HG02571 (cell line): ENCODE measurements around the gene DYNLT2.

Experiments used
- ATAC-seq: cut with Tn5 transposase; IDR thresholded peaks from one replicate; pipeline ENCODE4 v1.9.1; 2021; ENCODE audit warnings: mild to moderate bottlenecking, moderate library complexity; ENCODE audit not compliant: unreplicated experiment

The DYNLT2 gene

GRCh38 chr6:169738976-169739529 lies 12.3 kb downstream of the DYNLT2 start:
- ATAC-seq, result no peak

GRCh38 chr6:169738204-169738975 lies 13.0 kb downstream of the DYNLT2 start:
- no peak for ATAC-seq

GRCh38 chr6:169729961-169730360 lies 21.4 kb downstream of the DYNLT2 start:
- ATAC-seq, result no peak

GRCh38 chr6:169726963-169727362 lies 24.4 kb downstream of the DYNLT2 start:
- no peak for ATAC-seq

GRCh38 chr6:169726049-169726400 lies 25.3 kb downstream of the DYNLT2 start:
- ATAC-seq, result no peak

GRCh38 chr6:169725125-169726048 lies 26.0 kb downstream of the DYNLT2 start:
- ATAC-seq, result peak; percentile 9

GRCh38 chr6:169724494-169725124 lies 26.8 kb downstream of the DYNLT2 start, which contains the start of gene PHF10:
TSS of gene PHF10 (minus strand) at chr6:169724500. CDS start at chr6:169723931, 569 bp downstream.
- ATAC-seq, result peak; percentile 43

GRCh38 chr6:169723991-169724493 lies 27.3 kb downstream of the DYNLT2 start:
- peak; percentile 46 for ATAC-seq

GRCh38 chr6:169723200-169723909 lies 28.0 kb downstream of the DYNLT2 start:
- ATAC-seq, result peak; percentile 35

- no peak for ATAC-seq
Observed at GRCh38 chr6:169722362-169723199, 28.8 kb downstream of the DYNLT2 start.

- no peak for ATAC-seq
Observed at GRCh38 chr6:169720207-169720855, 31.0 kb downstream of the DYNLT2 start.

GRCh38 chr6:169719117-169719516 lies 32.3 kb downstream of the DYNLT2 start:
- no peak for ATAC-seq

- ATAC-seq, result no peak
Observed at GRCh38 chr6:169714595-169714994, 36.8 kb downstream of the DYNLT2 start.

GRCh38 chr6:169714178-169714577 lies 37.2 kb downstream of the DYNLT2 start:
- ATAC-seq, result no peak

GRCh38 chr6:169710009-169710408 lies 41.4 kb downstream of the DYNLT2 start:
- no peak for ATAC-seq

GRCh38 chr6:169709293-169709692 lies 42.1 kb downstream of the DYNLT2 start:
- no peak for ATAC-seq

GRCh38 chr6:169707772-169708171 lies 43.6 kb downstream of the DYNLT2 start:
- no peak for ATAC-seq

- ATAC-seq, result no peak
Observed at GRCh38 chr6:169702840-169703246, 48.5 kb downstream of the DYNLT2 start.
